SK-N-SH treated with all-trans-retinoic acid at 6 μM for 48 hours (cell line): ENCODE data around the gene PRKAG2.
A peak's percentile ranks its signal among the peaks of the same experiment; 100 is the strongest.

Experiments
- ATAC-seq: fragments of 200-7000 bp; cut with Tn5 transposase; 3 replicates; pipeline ENCODE4 v1.9.1; 2020; ENCODE audit warnings: mild to moderate bottlenecking, moderate library complexity
- ARNTL ChIP-seq: fragments of 450-650 bp; formaldehyde crosslinking; IDR thresholded peaks from 2 replicates; pipeline ENCODE4 v1.5.0; 2020; ENCODE audit warnings: low read depth, mild to moderate bottlenecking, moderate library complexity, borderline replicate concordance
- BACH2 ChIP-seq: fragments of 250-450 bp; sonication (Bioruptor Pico); IDR thresholded peaks from 2 replicates; pipeline ENCODE4 v1.9.0; 2021; ENCODE audit warnings: mild to moderate bottlenecking, borderline replicate concordance
- CSDC2 ChIP-seq: fragments of 250-450 bp; sonication (Bioruptor Pico); IDR thresholded peaks from 2 replicates; pipeline ENCODE4 v1.5.0; 2020; ENCODE audit warnings: mild to moderate bottlenecking, moderate library complexity
- ESRRG ChIP-seq: fragments of 250-450 bp; sonication (Bioruptor Pico); IDR thresholded peaks from 2 replicates; pipeline ENCODE4 v1.6.1; 2021; ENCODE audit warnings: mild to moderate bottlenecking
- ISL1 ChIP-seq: fragments of 250-450 bp; sonication (Bioruptor Pico); IDR thresholded peaks from 2 replicates; pipeline ENCODE4 v2.1.2; 2022; ENCODE audit warnings: mild to moderate bottlenecking, moderate library complexity
- OSR1 ChIP-seq: fragments of 250-450 bp; sonication (Bioruptor Pico); IDR thresholded peaks from 2 replicates; pipeline ENCODE4 v1.8.0; 2022; ENCODE audit warnings: moderate library complexity, mild to moderate bottlenecking, inconsistent platforms
- POU6F1 ChIP-seq: fragments of 250-450 bp; sonication (Bioruptor Pico); IDR thresholded peaks from 2 replicates; pipeline ENCODE4 v1.8.0; 2021; ENCODE audit warnings: low read depth, mild to moderate bottlenecking, moderate library complexity, borderline replicate concordance
- PPARA ChIP-seq: fragments of 250-450 bp; sonication (Bioruptor Pico); IDR thresholded peaks from 2 replicates; pipeline ENCODE4 v1.5.0; 2020; ENCODE audit warnings: mild to moderate bottlenecking, borderline replicate concordance
- RARB ChIP-seq: fragments of 250-450 bp; sonication (Bioruptor Pico); IDR thresholded peaks from 2 replicates; pipeline ENCODE4 v1.8.0; 2021; ENCODE audit warnings: mild to moderate bottlenecking, moderate library complexity
- SNAI2 ChIP-seq: fragments of 250-450 bp; sonication (Bioruptor Pico); IDR thresholded peaks from 2 replicates; pipeline ENCODE4 v1.5.0; 2020; ENCODE audit warnings: mild to moderate bottlenecking, moderate library complexity
- TCF4 ChIP-seq: fragments of 250-450 bp; sonication (Bioruptor Pico); IDR thresholded peaks from 2 replicates; pipeline ENCODE4 v1.8.0; 2021; ENCODE audit warnings: mild to moderate bottlenecking, moderate library complexity, borderline replicate concordance
- ZC3H10 ChIP-seq: fragments of 250-450 bp; sonication (Bioruptor Pico); IDR thresholded peaks from 2 replicates; pipeline ENCODE4 v1.5.1; 2021; ENCODE audit warnings: mild to moderate bottlenecking, moderate library complexity
- ZFP3 ChIP-seq: fragments of 250-450 bp; sonication (Bioruptor Pico); IDR thresholded peaks from 2 replicates; pipeline ENCODE4 v1.5.0; 2020; ENCODE audit warnings: mild to moderate bottlenecking, moderate library complexity
- ZNF565 ChIP-seq: fragments of 450-650 bp; formaldehyde crosslinking; conservative IDR thresholded peaks from 2 replicates; pipeline ENCODE4 v1.5.0; 2020; ENCODE audit warnings: low read depth, mild to moderate bottlenecking, moderate library complexity
- ZNF8 ChIP-seq: fragments of 450-650 bp; formaldehyde crosslinking; IDR thresholded peaks from 2 replicates; pipeline ENCODE4 v1.5.0; 2020; ENCODE audit warnings: mild to moderate bottlenecking, moderate library complexity
- TF ChIP-seq, protein P1 (sequence below): fragments of 250-450 bp; sonication (Bioruptor Pico); IDR thresholded peaks from 2 replicates; pipeline ENCODE4 v1.5.0; 2020; ENCODE audit warnings: mild to moderate bottlenecking, moderate library complexity
- TF ChIP-seq, protein P2 (sequence below): fragments of 250-450 bp; sonication (Bioruptor Pico); IDR thresholded peaks from 2 replicates; pipeline ENCODE4 v1.5.1; 2020; ENCODE audit warnings: low read depth, mild to moderate bottlenecking, moderate library complexity
- TF ChIP-seq, protein P3 (sequence below): fragments of 250-450 bp; sonication (Bioruptor Pico); IDR thresholded peaks from 2 replicates; pipeline ENCODE4 v1.8.0; 2020; ENCODE audit warnings: mild to moderate bottlenecking, moderate library complexity, borderline replicate concordance
- TF ChIP-seq, protein P4 (sequence below): fragments of 250-450 bp; sonication (Bioruptor Pico); IDR thresholded peaks from 2 replicates; pipeline ENCODE4 v1.5.1; 2021; ENCODE audit warnings: mild to moderate bottlenecking, moderate library complexity

The PRKAG2 gene

GRCh38 chr7:151691449-151691848 is 185.5 kb downstream of the PRKAG2 start:
- no peak for ATAC-seq
- TF ChIP-seq, protein P1, sequence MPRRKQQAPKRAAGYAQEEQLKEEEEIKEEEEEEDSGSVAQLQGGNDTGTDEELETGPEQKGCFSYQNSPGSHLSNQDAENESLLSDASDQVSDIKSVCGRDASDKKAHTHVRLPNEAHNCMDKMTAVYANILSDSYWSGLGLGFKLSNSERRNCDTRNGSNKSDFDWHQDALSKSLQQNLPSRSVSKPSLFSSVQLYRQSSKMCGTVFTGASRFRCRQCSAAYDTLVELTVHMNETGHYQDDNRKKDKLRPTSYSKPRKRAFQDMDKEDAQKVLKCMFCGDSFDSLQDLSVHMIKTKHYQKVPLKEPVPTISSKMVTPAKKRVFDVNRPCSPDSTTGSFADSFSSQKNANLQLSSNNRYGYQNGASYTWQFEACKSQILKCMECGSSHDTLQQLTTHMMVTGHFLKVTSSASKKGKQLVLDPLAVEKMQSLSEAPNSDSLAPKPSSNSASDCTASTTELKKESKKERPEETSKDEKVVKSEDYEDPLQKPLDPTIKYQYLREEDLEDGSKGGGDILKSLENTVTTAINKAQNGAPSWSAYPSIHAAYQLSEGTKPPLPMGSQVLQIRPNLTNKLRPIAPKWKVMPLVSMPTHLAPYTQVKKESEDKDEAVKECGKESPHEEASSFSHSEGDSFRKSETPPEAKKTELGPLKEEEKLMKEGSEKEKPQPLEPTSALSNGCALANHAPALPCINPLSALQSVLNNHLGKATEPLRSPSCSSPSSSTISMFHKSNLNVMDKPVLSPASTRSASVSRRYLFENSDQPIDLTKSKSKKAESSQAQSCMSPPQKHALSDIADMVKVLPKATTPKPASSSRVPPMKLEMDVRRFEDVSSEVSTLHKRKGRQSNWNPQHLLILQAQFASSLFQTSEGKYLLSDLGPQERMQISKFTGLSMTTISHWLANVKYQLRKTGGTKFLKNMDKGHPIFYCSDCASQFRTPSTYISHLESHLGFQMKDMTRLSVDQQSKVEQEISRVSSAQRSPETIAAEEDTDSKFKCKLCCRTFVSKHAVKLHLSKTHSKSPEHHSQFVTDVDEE (CRISPR knock-in tag) = no peak
- TF ChIP-seq SNAI2 (CRISPR knock-in tag) (no peak), TCF4 (CRISPR knock-in tag) (no peak), ESRRG (CRISPR knock-in tag) (no peak), BACH2 (no peak), ZFP3 (no peak), POU6F1 (CRISPR knock-in tag) (no peak)
- TF ChIP-seq, protein P2, sequence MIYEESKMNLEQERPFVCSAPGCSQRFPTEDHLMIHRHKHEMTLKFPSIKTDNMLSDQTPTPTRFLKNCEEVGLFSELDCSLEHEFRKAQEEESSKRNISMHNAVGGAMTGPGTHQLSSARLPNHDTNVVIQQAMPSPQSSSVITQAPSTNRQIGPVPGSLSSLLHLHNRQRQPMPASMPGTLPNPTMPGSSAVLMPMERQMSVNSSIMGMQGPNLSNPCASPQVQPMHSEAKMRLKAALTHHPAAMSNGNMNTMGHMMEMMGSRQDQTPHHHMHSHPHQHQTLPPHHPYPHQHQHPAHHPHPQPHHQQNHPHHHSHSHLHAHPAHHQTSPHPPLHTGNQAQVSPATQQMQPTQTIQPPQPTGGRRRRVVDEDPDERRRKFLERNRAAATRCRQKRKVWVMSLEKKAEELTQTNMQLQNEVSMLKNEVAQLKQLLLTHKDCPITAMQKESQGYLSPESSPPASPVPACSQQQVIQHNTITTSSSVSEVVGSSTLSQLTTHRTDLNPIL (CRISPR knock-in tag) = no peak
- TF ChIP-seq, protein P3, sequence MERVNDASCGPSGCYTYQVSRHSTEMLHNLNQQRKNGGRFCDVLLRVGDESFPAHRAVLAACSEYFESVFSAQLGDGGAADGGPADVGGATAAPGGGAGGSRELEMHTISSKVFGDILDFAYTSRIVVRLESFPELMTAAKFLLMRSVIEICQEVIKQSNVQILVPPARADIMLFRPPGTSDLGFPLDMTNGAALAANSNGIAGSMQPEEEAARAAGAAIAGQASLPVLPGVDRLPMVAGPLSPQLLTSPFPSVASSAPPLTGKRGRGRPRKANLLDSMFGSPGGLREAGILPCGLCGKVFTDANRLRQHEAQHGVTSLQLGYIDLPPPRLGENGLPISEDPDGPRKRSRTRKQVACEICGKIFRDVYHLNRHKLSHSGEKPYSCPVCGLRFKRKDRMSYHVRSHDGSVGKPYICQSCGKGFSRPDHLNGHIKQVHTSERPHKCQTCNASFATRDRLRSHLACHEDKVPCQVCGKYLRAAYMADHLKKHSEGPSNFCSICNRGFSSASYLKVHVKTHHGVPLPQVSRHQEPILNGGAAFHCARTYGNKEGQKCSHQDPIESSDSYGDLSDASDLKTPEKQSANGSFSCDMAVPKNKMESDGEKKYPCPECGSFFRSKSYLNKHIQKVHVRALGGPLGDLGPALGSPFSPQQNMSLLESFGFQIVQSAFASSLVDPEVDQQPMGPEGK (CRISPR knock-in tag) = no peak
- TF ChIP-seq, protein P4, sequence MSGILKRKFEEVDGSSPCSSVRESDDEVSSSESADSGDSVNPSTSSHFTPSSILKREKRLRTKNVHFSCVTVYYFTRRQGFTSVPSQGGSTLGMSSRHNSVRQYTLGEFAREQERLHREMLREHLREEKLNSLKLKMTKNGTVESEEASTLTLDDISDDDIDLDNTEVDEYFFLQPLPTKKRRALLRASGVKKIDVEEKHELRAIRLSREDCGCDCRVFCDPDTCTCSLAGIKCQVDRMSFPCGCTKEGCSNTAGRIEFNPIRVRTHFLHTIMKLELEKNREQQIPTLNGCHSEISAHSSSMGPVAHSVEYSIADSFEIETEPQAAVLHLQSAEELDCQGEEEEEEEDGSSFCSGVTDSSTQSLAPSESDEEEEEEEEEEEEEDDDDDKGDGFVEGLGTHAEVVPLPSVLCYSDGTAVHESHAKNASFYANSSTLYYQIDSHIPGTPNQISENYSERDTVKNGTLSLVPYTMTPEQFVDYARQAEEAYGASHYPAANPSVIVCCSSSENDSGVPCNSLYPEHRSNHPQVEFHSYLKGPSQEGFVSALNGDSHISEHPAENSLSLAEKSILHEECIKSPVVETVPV (CRISPR knock-in tag) = no peak

DNA sequence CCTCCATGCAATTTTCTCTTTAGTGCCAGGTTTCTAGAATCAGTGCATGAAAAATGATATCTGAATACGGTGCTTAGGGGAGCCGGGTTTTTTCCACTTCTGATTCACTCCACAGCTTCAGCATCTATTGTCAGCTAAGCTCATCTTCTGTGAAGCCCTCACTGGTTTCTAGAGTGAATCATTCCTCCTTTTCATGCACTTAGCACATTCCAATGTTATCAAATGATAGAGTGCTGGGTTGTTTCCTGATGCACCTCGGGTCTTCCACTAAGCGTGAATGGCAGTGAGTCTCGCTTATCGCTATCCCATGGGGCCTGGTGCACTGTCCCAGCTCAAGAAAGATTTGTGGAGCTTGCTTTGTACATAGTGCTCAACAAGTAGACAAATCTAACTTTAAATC is 186.3 kb downstream of the PRKAG2 start:
- ATAC-seq = peak; percentile 37
- TF ChIP-seq, protein P3 (CRISPR knock-in tag) = peak; percentile 43; the same call in 1 of the 2 replicates
- TF ChIP-seq, protein P2 (CRISPR knock-in tag) = 0 out of 2 replicates have a peak, but pooled peaks have one; percentile 57
- TF ChIP-seq ISL1 (CRISPR knock-in tag) (peak; percentile 98), CSDC2 (CRISPR knock-in tag) (peak; percentile 18; the same call in 1 of the 2 replicates), OSR1 (CRISPR knock-in tag) (no peak), BACH2 (no peak), RARB (CRISPR knock-in tag) (no peak), ESRRG (CRISPR knock-in tag) (no peak), ZFP3 (0 out of 2 replicates have a peak, but pooled peaks have one; percentile 57), ZNF565 (CRISPR knock-in tag) (no peak), TCF4 (CRISPR knock-in tag) (no peak), ZC3H10 (CRISPR knock-in tag) (no peak), PPARA (CRISPR knock-in tag) (no peak), ZNF8 (no peak), POU6F1 (CRISPR knock-in tag) (no peak), ARNTL (CRISPR knock-in tag) (no peak)
- TF ChIP-seq, protein P4 (CRISPR knock-in tag) = no peak
